NCI-H2081 treated with DMSO at 0.1 percent for 48 hours (cell line): Measurements from ENCODE around the gene ALKBH2.
A peak's percentile ranks its signal among the peaks of the same experiment; 100 is the strongest.

ENCODE experiments used
- DNase-seq: peaks from one replicate; lab custom pipeline; 2025; lab: John Stamatoyannopoulos, UW

Gene ALKBH2

DNA sequence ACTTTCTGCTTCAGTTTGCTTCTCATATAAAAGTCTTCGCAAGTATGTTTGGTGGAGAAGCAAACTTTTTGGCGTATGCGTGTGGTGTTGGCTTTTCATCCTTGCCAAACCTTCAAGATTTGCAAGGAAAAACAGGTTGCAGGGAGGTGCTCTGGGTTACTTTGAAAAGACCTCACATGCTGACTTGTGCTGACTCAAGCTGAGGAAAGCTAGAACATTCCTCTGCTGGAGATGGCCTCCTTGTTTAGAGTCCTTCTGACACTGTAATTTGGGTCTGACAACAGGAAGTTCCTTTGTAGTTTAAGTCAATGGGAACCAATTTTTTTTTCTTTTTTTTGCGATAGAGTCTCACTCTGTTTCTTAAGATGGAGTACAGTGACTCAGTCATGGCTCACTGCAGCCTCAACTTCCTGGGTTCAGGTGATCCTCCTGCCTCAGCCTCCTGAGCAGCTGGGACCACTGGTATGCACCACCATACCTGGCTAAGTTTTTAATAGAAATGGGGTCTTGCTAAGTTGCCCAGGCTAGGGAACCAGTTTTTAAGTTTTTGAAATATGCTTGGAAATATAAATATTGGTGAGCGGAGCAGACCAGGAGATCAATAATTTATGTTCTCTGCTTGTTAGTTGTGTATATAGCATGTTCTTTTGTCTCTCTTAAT, 20.5 kb upstream of the ALKBH2 start:
- no peak for DNase-seq

DNA sequence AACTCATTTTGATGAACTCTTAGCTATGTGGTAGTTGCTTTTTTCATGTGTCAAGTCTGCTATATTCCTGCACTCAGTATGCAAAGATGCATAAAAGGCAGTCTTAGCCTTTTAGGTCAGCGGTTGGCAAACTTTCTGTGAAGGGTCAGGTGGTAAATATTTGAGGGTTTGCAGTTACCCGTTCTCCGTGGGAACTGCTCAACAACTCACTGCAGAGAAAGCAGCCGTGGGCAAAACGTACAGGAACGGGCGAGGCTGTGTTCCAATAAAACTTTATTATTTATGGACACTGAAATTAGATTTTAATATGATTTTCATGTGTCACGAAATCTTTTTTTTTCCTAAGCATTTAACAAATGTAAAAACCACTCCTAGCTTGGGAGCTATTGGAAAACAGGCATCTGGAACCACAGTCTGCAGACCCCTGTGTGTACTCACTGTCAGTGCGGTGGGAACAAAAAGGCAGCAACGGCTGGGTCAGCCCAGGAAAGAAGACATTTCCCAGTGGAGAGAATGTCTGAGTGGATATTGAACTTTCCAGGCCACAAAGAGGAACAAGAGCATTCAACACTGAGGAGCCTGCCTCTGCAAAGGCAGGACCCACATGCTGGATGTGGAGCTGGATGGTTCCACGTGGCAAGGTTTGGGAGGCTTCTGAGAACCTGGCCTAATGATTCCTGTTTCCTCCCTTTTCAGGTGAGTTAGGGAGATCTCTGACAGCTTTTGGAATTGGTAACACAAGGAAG, 19.6 kb upstream of the ALKBH2 start:
- no peak for DNase-seq

DNA sequence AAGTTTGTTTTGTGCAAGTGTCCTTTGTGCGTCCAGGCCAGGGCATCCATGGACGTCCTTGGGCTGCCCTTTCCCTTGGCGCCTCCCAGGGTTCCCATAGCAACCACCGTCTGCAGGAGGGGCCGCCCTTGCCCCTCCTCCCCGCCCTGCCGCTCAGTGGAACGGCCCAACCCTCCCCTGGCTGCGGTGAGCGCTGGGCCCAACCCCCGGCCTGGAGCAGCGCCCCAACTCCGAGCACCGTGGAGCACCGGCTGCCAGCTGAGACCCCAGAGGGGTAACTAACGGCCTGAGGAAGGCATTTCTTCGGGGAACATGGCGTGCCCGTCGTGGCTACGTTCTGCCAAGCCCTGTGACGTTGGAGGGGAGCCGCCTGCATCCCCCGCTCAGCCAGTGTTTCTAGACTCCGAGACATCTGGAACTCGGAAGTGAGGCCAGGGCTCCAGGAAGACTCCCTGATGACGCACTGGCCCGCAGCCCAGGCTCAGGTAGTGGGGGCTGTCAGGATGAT, 17.8 kb upstream of the ALKBH2 start:
- no peak for DNase-seq

DNA sequence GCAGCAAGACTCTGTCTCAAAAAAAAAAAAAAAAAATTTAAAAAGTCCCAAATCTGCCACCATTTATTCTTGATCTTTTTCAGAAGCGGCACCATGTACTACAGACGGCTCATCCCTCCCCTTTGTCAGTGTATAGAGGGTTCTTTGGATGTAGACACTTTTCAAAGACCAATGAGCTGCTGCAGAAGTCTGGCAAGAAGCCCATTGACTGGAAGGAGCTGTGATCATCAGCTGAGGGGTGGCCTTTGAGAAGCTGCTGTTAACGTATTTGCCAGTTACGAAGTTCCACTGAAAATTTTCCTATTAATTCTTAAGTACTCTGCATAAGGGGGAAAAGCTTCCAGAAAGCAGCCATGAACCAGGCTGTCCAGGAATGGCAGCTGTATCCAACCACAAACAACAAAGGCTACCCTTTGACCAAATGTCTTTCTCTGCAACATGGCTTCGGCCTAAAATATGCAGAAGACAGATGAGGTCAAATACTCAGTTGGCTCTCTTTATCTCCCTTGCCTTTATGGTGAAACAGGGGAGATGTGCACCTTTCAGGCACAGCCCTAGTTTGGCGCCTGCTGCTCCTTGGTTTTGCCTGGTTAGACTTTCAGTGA, 16.6 kb upstream of the ALKBH2 start:
- no peak for DNase-seq

DNA sequence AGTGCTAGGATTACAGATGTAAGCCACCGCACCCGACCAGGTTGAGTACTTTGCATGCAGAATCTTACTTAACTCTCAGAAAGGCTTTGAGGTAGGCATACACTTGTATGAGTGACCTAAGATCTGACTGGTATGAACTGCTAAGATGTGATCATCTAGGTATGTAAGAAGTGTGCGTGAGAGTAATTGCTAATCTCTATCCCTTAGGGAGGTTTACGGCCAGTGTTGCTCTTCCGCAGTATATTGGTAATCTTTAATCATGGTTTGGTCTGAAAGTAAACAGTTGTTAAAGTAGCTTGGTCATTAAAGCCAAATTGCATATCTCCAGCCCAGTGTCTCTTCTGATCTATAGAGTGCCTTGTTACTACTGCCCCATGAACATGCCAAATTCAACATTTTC, 11.9 kb upstream of the ALKBH2 start:
- no peak for DNase-seq

DNA sequence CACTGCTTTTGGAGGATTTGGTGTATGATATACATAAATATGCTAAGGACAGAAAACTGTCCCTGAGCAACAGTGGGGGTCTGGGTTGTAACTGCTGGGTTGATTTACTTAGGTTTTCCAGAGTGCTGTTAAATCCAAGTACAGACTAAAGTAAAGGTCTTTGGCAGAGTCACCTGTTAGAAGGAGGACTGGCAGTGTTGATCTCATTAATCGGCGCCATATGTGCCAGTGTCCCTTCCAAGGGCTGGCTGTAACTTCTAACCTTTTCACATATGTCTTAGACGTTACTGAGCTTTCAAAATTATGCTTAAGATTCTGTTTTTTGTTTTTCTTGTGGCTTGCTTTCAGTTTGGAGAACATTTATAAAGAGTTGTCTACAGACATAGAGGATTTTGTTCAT, 9.2 kb upstream of the ALKBH2 start:
- no peak for DNase-seq

DNA sequence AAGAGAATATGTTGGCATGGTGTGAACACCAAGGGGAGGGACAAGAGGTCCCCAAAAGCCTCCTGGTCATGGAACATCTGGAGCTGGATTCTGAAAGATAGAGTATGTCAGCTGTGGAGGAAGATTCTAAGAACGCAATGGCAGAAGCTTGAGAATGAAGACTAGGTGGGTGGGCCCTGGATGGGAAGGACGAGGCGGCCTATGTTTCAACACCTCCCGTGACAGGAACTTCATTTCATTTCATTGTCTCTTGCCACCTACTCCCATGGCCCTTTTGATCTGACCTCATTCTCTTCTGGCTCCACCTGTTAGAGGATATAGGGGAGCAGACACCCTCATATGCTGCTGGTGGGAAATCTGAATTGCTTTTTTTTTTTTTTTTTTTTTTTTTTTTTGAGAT, 7.5 kb upstream of the ALKBH2 start:
- DNase-seq: no peak

DNA sequence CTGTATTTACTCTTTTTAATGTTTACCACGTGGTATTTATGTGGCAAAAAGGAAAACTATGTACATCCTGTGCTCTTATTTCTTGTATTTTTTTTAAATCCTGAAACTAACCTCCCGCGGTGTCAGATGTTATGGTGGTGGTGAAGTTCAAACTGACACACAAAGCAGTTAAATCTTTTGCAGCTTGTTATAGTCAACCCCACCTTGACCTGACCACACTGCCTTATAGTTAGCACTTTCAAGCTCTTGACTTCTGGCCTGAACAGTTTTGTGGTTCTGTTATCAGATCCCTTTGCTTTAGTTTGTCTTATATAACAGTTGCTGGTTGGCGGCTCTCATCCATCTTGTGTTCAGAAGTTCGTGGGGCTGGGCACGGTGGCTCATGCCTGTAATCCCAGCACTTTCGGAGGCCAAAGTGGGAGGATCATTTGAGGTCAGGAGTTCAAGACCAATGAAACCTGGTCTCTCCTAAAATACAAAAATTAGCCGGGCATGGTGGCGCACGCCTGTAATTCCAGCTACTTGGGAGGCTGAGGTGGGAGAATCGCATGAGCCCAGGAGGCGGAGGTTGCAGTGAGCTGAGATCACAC, 6.3 kb upstream of the ALKBH2 start:
- DNase-seq: no peak

DNA sequence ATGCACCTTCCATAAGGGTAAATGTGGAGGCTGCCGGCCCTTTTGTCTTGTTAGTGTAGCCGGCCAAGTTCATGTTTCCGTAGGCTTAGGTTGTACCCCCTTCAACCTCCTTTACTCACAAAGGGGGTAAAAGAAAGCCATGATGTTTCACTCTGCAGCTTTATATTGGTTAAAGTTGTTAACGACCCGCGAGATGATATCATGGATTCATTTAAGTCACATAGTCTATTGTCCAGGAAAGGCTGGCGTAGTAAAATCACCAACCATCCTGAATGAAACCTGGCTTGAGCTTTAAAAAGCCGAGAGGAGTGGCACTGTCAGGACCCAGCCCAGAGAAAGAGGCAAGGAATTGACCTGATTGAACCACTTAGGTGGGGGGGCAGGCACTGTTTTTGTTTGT, 5.4 kb upstream of the ALKBH2 start:
- DNase-seq: no peak

DNA sequence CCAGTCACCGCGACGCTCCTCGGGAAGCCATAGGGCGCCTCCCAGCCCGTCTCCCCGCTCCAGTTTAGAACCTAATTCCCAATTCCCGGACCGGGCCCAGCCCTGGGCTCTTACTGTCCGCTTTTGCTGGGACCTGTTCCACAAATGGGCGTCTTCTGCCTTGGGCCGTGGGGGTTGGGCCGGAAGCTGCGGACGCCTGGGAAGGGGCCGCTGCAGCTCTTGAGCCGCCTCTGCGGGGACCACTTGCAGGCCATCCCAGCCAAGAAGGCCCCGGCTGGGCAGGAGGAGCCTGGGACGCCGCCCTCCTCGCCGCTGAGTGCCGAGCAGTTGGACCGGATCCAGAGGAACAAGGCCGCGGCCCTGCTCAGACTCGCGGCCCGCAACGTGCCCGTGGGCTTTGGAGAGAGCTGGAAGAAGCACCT, 4.9 kb upstream of the ALKBH2 start:
- DNase-seq: no peak

DNA sequence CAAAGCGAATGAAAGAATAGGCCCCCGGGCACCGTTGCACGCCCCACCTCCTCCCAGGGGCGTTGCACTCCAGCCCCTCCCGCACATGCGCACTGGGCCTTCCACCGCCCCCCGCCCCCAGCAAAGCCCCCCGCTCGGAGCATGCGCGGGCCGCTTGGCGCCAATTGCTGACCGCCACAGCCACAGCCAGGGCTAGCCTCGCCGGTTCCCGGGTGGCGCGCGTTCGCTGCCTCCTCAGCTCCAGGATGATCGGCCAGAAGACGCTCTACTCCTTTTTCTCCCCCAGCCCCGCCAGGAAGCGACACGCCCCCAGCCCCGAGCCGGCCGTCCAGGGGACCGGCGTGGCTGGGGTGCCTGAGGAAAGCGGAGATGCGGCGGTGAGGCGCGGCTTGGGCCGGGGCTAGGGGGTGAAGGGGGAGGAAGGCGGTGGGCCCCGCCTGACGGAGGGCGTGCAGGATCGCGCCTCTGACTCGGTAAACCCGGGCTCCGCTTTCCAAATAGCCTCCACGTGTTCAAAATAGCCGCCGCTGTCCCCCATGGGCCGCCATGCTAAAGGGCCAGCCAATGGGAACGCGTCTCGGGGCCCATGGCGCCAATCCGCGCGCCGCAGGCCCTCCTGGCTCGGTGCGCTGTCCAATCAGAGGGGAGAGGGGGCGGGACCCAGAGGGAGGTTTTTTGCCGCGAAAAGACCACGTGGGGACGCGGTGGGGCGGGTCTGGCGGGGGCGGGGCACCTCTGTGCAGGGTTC, 4.3 kb upstream of the ALKBH2 start, which contains the start of gene UNG:
TSS of gene UNG (plus strand) at position 163 of the 748 bp plus-strand sequence. CDS start at position 246, 83 bp downstream.
- peak; percentile 55 for DNase-seq

DNA sequence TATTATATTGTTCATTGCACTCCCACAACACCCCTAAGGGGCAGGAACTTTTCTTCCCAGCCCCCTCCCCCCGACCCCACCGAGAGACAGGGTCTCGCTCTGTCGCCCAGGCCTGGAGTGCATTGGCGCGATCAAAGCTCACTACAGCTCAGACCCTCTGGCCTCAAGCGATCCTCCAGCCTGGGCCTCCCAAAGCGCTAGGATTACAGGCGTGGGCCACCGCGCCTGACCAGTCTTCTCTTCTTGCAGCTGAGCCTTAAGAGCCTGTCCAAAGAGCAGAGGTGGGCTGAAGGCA, 3.8 kb upstream of the ALKBH2 start:
- DNase-seq: no peak

DNA sequence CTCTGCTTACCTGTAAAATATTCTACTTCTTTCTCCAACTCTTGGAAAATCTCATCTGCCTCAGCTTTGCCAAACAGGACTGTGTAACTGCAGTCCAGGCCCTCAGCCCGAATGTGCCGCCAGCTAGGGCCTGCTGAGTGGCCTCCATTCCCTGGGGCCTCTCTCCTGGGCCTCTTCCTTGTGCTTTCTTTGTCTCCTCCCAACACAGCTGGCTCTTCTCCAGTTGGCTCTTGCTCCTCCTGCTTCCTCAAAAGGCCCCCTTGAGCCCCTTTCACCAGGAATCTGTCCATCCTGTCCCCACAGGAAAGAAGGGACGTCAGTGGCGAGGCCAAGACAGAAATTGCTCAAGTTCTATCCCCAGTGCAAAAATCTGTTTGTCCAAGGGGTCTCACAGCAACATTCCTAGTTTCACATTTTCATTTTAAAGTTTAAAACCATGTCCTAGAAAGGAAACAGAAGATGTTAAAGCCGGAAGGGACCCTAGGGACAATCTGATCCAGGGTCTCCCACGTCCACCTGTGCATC, 713 bp downstream of the ALKBH2 start:
- no peak for DNase-seq

DNA sequence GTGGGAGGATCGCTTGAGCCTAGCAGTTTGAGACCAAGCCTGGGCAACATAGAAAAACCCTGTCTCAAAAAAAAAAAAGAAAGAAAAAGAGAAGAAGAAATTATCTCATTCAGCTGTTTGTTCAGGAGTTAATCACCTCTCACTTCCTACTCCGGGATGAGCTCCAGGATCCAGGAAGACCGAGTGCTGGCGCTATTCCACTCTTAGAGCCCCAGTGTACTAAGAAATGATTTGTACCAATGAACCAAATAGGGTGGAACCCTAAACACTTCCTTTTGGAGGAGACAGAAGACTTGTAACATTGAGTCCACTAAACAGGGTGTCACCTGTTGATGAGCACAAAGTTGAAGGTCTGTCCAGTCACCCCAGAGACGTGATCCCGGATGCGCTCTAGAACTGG, 3.6 kb downstream of the ALKBH2 start:
- DNase-seq: no peak

DNA sequence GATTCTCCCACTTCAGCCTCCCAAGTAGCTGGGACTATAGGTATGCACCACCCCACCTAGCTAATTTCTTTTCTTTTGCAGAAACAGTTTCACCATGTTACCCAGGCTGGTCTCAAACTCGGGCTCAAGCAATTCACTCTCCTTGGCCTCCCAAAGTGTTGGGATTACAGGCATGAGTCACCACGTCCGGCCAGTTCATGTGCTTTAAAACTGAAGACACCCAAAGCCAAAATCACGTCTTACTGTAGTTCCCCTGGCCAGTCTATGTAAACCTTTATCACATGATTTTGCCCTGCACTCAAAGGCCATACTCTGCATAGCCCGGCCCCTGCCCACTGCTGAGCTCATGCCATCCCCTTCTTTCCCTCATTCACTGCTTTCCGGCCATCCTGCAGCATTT, 4.5 kb downstream of the ALKBH2 start:
- DNase-seq: no peak

DNA sequence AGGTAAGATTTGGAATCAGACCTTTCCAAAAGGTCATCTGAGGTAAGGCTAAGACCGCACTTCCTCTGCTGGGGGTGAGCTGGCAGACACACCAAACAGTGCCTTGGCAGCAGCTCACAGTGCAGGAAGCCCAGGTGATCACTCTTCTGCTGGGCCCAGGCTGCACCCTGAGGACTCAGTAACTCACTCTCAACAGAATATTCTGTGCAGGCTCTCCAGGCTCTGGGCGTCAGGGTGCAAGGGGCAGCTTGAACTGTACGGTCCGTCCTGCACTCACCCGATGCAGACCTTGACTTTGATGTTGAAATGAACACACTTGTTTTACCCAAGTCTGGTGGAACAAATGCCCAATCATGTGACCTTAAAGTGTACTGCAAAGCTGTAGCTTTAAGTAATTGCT, 6.0 kb downstream of the ALKBH2 start:
- no peak for DNase-seq

DNA sequence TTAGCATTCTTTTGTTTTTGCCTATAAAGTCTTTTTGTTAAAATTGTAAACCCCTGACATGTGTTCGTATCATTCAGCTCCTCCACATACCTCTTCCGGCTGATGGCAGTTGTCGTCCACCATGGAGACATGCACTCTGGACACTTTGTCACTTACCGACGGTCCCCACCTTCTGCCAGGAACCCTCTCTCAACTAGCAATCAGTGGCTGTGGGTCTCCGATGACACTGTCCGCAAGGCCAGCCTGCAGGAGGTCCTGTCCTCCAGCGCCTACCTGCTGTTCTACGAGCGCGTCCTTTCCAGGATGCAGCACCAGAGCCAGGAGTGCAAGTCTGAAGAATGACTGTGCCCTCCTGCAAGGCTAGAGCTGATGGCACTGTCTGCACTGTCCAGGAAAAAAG, 7.7 kb downstream of the ALKBH2 start:
- no peak for DNase-seq

DNA sequence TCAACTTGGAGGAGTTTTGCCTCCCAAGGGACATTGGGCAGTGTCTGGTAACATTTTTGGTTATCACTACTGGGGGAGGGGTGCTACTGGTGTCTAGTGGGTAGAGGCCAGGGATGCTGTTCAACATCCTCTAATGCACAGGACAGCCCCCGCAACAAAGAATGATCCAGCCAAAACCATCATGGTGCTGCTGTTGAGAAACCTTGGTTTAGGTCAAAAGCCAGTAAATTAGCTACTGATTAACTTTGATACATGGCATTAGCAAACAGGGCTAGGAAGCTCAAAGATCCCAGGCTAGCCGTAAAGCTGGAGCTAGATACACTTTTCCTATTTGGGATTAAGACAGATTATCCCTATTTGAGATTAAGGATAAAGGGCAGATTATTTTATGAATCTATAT, 8.8 kb downstream of the ALKBH2 start:
- DNase-seq: no peak

DNA sequence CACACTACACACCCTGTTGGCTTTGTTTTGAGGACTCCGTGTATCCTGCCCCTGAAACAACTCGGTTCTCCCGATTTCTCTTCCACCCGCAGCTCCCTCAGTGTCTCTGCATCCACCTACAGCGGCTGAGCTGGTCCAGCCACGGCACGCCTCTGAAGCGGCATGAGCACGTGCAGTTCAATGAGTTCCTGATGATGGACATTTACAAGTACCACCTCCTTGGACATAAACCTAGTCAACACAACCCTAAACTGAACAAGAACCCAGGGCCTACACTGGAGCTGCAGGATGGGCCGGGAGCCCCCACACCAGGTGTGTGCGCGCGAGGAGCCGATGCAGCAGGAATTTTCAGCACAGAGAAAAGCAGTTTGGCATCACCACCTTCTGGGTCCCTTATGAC, 10.5 kb downstream of the ALKBH2 start:
- no peak for DNase-seq

DNA sequence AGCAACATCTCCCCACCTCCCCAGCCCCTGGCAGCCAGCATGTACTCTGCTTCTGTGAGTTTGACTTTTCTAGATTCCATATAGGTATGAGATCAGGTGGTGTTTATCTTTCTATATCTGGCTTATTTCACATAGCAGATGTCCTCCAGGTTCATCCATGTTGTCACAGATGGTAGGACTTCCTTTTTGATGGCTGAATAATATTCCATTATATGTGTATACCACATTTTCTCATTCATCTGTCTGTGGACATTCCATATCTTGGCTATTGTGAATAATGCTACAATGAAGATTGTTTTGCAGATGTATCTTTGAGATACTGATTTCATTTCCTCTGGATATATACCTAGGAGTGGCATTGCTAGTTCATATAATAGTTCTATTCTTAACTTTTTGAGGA, 18.4 kb downstream of the ALKBH2 start:
- no peak for DNase-seq

DNA sequence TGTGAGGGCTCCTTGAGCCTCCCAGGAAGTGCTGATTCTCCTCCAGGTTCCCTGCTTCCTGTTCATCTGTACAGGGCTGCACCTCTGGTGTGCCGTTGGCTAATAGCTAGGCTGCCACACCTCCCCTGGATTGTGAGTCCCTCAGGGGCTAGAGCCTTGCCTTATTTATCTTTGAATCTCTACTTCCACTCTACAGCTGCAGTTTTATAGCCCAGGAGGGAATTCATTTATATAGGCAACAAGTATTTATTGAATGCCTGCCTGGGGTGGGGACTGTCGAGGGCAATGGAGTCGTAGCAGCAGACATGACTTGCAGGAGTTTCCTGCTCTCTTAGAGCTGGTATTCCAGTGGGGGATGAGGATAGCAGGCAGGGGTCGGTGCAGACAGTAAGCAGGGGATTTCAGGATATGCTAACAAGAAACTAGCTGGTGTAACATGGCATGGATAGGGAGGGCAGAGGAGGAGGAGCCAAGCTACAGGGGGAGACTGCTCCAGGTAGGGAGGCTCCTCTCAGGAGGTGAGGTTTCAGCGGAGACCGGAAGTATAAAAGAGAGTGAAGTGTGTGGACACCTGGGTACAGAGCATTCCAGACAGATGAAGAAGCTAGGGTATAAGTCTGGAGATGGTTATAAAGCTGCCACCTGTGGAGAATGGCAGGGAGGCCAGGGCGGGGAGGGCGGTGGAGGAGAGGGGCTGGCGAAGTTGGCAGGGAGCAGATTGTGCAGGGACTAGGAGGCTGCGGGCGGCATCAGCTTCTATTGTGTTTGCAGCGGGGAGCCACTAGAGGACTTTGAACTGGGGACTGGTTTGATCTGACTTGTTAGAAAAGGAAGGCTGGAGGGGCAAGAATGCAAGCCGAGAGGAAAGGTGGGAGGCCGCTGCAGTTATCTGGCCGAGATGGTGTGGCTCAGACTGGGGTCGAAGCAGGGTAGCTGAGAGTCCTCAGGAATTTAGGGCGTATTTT, 23.7 kb downstream of the ALKBH2 start:
- no peak for DNase-seq
